Loucy (cell line): ENCODE results near the gene CR2.
"Not testable (repeated sequence)": the region's sequence is repeated elsewhere in the genome, so short reads cannot be mapped to it uniquely, and the experiment has no call there.

Source experiments
- H2AFZ ChIP-seq: fragments of 200-600 bp; sonication (generic); 2 replicates; pipeline ENCODE4 v1.6.0; 2016; ENCODE audit warnings: antibody characterized with exemption, mild to moderate bottlenecking, low read length, moderate library complexity
- H3F3A ChIP-seq: fragments of 200-600 bp; 2 replicates; pipeline ENCODE4 v1.6.0; 2016; ENCODE audit warnings: antibody characterized with exemption, low read depth, mild to moderate bottlenecking
- H3K27me3 ChIP-seq: fragments of 200-600 bp; sonication (generic); 2 replicates; pipeline ENCODE4 v1.6.1; 2014; ENCODE audit warnings: low read length, mild to moderate bottlenecking; ENCODE audit not compliant: insufficient read depth, poor library complexity, severe bottlenecking
- H3K36me3 ChIP-seq: fragments of 200-600 bp; sonication (generic); 2 replicates; pipeline ENCODE4 v1.6.1; 2016; ENCODE audit warnings: low read length; ENCODE audit not compliant: insufficient read depth
- H3K4me1 ChIP-seq: fragments of 200-600 bp; sonication (generic); 2 replicates; pipeline ENCODE4 v1.5.1; 2014; ENCODE audit warnings: low read length, mild to moderate bottlenecking; ENCODE audit not compliant: insufficient read depth, poor library complexity, severe bottlenecking
- H3K4me2 ChIP-seq: fragments of 200-600 bp; sonication (generic); 2 replicates; pipeline ENCODE4 v1.6.0; 2014; ENCODE audit warnings: antibody characterized with exemption, low read length, low read depth, mild to moderate bottlenecking; ENCODE audit not compliant: poor library complexity, severe bottlenecking
- H3K4me3 ChIP-seq: fragments of 200-600 bp; sonication (generic); 2 replicates; pipeline ENCODE4 v1.5.1; 2014; ENCODE audit warnings: low read length, mild to moderate bottlenecking, mixed read lengths; ENCODE audit not compliant: poor library complexity, severe bottlenecking
- H3K79me2 ChIP-seq: fragments of 200-600 bp; sonication (generic); 2 replicates; pipeline ENCODE4 v1.6.1; 2014; ENCODE audit warnings: low read length; ENCODE audit not compliant: insufficient read depth
- H3K9ac ChIP-seq: fragments of 200-600 bp; sonication (generic); 2 replicates; pipeline ENCODE4 v1.6.0; 2014; ENCODE audit warnings: mild to moderate bottlenecking, low read depth, low read length, moderate library complexity; ENCODE audit not compliant: poor library complexity, severe bottlenecking
- H3K9me2 ChIP-seq: fragments of 200-600 bp; sonication (generic); replicated peaks from 2 replicates; pipeline ENCODE4 v1.6.1; 2016; ENCODE audit warnings: low read depth, low read length, mixed read lengths
- H3K9me3 ChIP-seq: fragments of 200-600 bp; sonication (generic); 2 replicates; pipeline ENCODE4 v1.6.1; 2014; ENCODE audit warnings: mild to moderate bottlenecking, antibody characterized with exemption, low read length, low read depth; ENCODE audit not compliant: insufficient read depth
- H4K20me1 ChIP-seq: fragments of 200-600 bp; sonication (generic); 2 replicates; pipeline ENCODE4 v1.6.0; 2014; ENCODE audit warnings: antibody characterized with exemption, low read length, mild to moderate bottlenecking; ENCODE audit not compliant: insufficient read depth, poor library complexity, severe bottlenecking

Gene CR2

DNA sequence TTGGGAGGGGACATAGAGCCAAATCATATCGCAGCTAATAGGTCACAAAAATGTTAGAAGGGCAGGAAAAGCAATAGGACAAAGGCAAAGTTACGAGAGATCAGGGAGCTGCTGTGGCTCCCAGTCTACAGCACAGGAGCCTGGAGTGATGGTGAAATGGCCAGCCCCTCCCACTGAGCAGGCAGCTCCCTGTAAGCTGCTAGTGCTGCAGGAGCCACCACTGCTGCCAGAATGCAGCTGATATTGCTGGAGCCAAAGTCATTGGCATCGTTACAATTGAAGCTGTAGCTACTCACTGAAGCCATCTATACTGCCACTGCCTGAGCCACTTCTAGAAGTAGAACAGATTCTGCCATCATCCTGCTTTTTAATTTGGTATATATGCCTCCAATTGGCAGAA lies 71.1 kb downstream of the CR2 start:
- not testable (repeated sequence) for H3K4me1 ChIP-seq

DNA sequence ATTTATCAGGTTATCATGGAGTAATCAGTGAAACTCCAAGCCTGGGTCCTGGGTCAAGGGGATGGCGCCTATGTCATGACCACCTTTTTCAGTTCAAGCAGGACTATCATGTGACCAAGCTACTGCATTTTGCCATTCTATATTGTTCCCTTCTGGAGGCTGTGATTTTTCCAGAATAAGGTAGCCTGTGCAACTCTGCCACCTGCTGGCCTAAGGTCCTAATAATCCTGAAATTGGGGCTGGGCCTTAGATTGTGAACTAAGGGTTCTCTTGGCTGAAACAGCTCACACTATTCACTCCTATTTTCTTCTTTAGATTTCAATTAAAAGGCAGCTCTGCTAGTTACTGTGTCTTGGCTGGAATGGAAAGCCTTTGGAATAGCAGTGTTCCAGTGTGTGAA lies 74.3 kb downstream of the CR2 start:
- not testable (repeated sequence) for H3K27me3 ChIP-seq, H2AFZ ChIP-seq, H3K4me2 ChIP-seq, H3K9ac ChIP-seq, H3K9me2 ChIP-seq, H3K4me3 ChIP-seq, H3K4me1 ChIP-seq, H3K36me3 ChIP-seq, H3K79me2 ChIP-seq, H3K9me3 ChIP-seq, H3F3A ChIP-seq, H4K20me1 ChIP-seq

More for the DNA sequence above, 71.1 kb downstream of the CR2 start:
- H4K20me1 ChIP-seq, H3K9ac ChIP-seq, H3K9me2 ChIP-seq, H3K4me3 ChIP-seq, H3K36me3 ChIP-seq, H3K27me3 ChIP-seq, H3F3A ChIP-seq, H3K79me2 ChIP-seq, H2AFZ ChIP-seq, H3K9me3 ChIP-seq, H3K4me2 ChIP-seq: not testable (repeated sequence)

- not testable (repeated sequence) for H3K27me3 ChIP-seq, H3K4me3 ChIP-seq, H3K79me2 ChIP-seq, H3K9ac ChIP-seq, H2AFZ ChIP-seq, H3K9me3 ChIP-seq, H3K4me2 ChIP-seq, H3K4me1 ChIP-seq, H4K20me1 ChIP-seq, H3K36me3 ChIP-seq, H3K9me2 ChIP-seq, H3F3A ChIP-seq
Measured at GRCh38 chr1:207536263-207536662, 82.1 kb downstream of the CR2 start.
